ENCODE results near the gene C4orf54.

C4orf54 gene

DNA sequence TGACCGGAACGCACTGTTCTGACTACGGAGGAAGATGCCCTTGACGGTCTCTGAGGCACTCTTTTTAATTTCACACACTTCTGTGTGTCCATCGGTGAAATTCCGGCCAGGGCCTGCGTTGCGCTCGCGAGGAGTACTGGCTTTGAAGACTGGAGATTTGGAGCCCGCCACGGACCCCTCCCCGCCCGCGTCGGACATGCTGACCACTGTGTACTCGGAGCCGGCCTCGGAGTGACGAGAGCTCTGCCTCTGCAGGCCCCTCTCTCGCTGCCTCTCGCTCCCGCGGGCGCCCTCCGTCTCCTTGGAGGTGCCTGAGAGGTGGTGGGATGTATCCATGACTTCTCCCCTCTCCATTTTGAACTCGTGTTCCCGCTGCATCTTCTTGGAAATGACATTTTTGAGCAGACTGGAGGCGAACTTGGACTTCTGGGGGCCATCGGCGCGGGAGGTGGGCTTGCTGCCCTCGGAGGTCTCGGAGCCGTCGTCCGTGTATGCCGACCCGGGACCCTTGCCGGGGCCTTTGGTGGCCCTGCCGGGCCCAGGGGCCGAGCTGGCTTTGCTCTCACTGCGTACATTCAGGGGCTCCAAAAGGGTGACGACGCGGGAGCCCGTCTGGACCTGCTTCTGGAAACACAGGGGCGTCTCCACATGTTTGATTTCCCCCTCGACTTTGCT, 5.7 kb downstream of the C4orf54 start:
- no peak for DNase-seq (ENCODE audit: low spot score)

DNA sequence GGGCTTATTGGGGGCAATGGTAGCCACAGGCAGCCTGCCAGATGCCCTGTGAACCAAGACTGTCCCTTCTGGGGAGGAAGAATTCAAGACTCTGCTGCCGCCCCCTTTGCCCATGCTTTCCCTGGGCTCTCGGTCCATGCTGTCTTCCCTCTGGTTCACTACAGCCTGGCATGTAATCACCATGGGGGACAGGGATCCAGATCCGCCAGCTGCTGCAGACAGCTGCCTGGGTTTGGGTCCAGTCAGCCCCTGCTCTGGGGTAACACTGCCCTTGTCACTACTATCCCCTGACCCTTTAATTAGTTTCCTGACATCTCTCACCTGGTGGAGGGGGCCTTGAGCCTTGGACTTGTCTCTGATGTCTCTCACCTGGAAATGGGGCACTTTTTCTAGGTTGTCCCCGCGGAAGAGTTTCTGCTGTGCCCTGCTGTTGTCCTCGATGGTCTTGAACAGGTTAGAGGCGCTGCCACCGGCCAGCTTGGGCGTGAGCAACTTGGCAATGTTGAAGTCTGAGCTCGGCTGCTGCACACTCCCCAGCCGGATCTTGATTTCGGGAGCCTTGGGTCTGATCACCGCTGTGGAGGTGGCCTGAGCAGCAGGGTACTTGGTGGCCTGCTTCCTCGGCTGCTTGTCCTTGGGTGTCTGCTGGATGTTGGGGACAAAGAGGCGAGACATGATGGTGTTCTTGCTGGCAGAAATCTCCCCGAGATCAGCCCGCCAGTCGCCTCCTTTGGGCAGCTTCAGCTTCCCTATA, 6.4 kb downstream of the C4orf54 start:
- no peak for DNase-seq (ENCODE audit: low spot score)

DNA sequence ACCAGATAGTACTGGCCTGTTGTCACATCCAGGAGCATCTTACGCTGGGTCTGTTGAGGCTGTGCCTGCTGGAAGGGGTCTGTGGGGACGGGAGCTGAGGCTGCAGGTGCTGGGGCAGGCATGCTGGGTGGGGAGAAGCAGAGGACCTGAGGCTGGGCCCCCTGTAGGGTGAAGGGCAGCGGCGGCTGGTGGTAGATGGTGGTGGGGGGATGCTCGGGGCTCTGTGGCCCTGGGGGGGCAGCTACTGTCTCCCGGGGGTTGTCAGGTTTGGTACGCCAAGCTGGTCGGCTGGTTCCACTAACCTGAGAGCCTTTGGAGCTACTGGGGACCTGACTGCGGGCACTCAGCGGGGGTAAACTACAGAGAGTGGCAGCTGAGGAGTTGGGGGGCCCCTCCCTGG, 7.8 kb downstream of the C4orf54 start:
- no peak for DNase-seq (ENCODE audit: low spot score)

DNA sequence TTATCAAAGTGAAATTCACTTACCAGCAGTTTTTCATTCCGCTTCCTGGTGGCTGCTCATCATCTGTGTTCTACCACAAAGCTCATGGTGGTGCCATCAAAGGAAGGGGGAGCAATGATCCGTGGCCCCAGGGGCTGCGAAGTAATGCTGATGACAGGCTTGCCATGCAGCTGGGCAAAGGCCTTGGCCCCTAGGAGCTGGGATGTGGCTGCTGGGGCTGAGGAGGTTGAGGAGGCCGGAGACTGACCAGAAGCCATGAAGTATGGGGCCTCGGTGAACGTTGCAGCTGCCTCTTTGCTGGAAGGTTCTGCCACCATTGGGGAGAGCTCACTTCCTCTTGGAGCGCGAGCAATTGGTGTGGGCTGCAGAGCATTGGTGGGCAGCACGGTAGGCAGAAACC, 8.4 kb downstream of the C4orf54 start:
- DNase-seq (ENCODE audit: low spot score): no peak

GRCh38 chr4:99648321-99648720, 9.3 kb downstream of the C4orf54 start:
- no peak for DNase-seq (ENCODE audit: low spot score)

- DNase-seq (ENCODE audit: low spot score): no peak
These were observed 10.6 kb downstream of the C4orf54 start for GRCh38 chr4:99647071-99647470.

DNA sequence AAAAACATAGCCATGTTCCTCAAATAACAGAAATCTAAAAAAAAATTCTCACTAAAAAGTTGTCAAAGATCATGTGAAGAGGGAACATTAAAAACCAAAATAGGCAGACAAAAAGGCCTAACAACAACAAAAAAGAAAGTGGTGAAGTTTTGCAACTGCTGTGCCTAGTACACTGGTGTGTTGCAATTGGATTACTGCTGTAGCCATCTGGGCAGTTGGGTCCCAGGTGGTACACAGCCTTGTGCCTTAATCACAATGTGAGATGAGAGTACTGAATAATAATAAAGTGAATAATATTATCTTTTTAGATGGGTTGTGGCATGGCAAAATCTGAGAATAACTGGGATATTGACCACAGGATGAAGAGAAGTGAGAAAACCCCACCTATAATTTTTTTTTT, 12.0 kb downstream of the C4orf54 start:
- DNase-seq (ENCODE audit: low spot score): no peak

GRCh38 chr4:99645036-99645435, 12.6 kb downstream of the C4orf54 start:
- DNase-seq (ENCODE audit: low spot score): no peak

- no peak for DNase-seq (ENCODE audit: low spot score)
These were observed 13.2 kb downstream of the C4orf54 start for GRCh38 chr4:99644453-99644852.

GRCh38 chr4:99642725-99643489, 14.7 kb downstream of the C4orf54 start:
- DNase-seq (ENCODE audit: low spot score): no peak

GRCh38 chr4:99640676-99641075, 17.0 kb downstream of the C4orf54 start:
- DNase-seq (ENCODE audit: low spot score): no peak

DNA sequence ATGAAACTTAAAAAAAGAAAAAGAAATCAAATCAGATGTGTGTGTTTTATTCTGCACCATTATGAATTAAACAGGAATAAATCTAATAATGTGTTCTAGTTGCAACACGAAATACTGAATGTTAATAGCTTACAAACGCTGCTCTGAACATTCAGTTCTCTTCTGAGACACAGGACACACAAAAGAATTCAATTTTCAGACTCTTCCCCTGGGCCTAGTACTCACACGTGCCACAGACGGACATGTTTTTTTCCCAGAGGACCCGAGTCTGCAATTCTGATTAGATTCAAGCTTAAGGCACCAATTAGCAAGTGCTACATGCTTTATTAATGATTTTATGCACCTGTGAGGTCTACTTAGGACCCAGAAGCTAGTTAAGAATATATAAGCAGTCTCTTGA, 20.5 kb downstream of the C4orf54 start:
- no peak for DNase-seq (ENCODE audit: low spot score)

- DNase-seq (ENCODE audit: low spot score): no peak
These were observed 21.2 kb downstream of the C4orf54 start for GRCh38 chr4:99636422-99636821.

DNA sequence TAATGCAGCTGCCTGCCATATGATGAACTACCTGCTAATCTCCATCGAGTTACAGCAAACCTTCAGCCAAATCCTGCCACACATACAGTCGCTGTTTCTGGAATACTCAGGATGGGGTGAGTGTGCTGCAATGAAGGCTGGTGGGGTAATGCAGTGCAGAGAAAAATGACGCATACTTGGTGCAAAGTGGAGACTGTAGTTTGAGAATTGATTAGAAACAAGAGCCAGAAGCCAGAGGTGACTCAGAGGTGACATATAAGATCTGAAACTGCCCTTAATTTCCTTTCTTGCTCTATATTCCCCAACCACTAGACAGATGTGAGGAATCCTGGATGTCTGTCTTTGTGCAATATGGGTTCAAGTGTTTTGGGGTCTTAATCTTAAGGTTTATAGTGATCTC, 22.0 kb downstream of the C4orf54 start:
- no peak for DNase-seq (ENCODE audit: low spot score)

GRCh38 chr4:99634742-99635360, 22.8 kb downstream of the C4orf54 start:
- no peak for DNase-seq (ENCODE audit: low spot score)

DNA sequence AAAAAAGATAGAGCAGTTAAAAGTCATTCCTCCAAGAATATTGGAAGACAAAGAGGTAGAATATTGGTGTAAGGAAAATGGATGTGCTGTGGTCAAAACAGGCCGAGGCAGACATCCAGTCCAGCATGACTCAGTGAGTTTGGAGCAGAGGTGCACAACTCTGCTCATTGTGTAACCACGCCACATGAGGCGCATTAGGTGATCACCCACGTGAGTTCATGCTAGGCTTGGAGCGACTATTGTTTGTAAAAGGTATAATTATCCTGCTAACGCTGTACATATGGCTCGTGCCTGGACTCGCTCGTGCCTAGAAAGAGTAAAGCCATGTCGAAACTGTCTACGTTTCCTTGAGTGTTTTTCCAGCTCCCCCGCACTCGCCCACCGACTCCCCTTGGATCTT, 23.9 kb downstream of the C4orf54 start:
- no peak for DNase-seq (ENCODE audit: low spot score)

GRCh38 chr4:99630857-99631360, 26.7 kb downstream of the C4orf54 start:
- no peak for DNase-seq (ENCODE audit: low spot score)

- DNase-seq (ENCODE audit: low spot score): no peak
These were observed 27.6 kb downstream of the C4orf54 start for GRCh38 chr4:99629962-99630554.

DNA sequence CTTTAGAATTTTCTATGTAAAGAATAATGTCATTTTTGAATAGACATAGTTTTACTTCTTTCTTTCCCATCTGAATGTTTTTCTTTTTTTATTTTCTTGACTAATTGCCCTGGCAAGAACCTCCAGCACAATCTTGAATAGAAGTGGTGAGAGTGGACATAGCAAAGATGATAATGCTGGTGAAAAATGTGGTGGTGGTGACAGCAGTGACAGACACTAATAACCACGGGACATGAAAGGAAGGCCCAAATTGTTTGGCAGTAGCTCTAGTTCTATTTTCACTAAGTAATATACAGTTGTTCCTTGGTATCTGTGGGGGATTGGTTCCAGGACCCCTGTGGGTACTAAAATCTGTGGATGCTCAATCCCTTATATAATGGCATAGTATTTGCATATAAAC, 29.6 kb downstream of the C4orf54 start:
- no peak for DNase-seq (ENCODE audit: low spot score)

GRCh38 chr4:99625369-99625768, 32.3 kb downstream of the C4orf54 start:
- no peak for DNase-seq (ENCODE audit: low spot score)

DNA sequence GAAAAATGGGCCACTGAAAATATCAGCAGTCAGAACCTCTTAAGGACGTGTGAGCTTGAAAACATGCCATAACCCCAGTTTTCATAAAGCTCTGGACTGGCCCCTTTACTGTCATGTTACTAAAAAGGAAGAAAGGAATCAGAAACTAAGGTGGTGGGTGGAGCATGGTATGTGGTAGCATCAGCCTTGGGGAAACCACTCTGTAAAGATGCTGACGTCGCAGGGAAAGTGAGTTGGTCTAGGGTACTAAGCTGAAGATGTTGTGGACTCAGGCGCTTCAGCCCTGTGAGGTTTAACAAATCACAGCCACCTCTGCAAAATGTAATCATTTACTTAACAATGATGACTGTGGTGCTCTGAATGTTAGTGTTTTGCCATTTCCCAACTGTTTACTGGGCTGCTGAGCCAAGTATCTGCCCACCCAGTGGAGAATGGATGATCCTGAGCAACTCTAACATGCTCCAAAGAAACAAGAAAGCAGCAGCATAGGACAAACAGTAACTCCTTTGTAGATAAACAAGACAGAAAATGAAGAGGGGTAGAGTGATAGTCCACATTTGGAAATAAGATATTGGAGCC, 33.4 kb downstream of the C4orf54 start:
- no peak for DNase-seq (ENCODE audit: low spot score)

- no peak for DNase-seq (ENCODE audit: low spot score)
These were observed 35.3 kb downstream of the C4orf54 start for GRCh38 chr4:99622341-99622740.
